ENCODE measurements around the gene AMDHD1. TPM values are rescaled to one million over a fixed set of nuclear protein-coding genes. Genes with fewer than 3 reads are reported as not detected.

The AMDHD1 gene
- total RNA-seq, 2 donors from 2014 or later: 0.46 to 0.71 TPM

DNA sequence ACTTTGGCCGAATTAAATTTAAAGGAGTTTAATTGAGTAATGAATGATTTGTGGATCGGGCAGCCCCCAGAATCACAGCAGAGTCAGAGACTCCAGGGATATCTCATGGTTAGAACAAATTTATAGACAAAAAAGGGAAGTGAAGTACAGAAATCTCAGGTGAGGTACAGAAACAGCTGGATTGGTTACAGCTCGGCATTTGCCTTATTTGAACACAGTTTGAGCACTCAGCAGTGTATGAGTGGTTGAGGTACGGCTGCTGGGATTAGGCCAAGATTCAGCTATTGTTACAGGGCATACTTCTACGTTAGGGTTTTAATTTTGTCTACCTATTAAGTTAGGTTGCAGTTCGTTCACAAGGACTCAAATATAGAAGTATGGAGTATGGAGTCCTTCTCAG lies 24.0 kb upstream of the AMDHD1 start:
- no peaks in the 10 kb centered on the region for H3K36me3 ChIP-seq (ENCODE audit: control insufficient read depth, insufficient read depth, low read length)
- Mint-ChIP-seq H3K4me1 (no peaks in the 10 kb centered on the region), H3K36me3 (ENCODE audit: low read depth) (no peaks in the 10 kb centered on the region), H3K4me3 (no peak overlapping the region), H3K27ac (no peak overlapping the region), H3K27me3 (ENCODE audit: insufficient read depth) (peaks cover 11% of the 10 kb centered on the region), H3K9me3 (peaks cover 8% of the 10 kb centered on the region)
- no peak overlapping the region for H3K4me3 ChIP-seq (ENCODE audit: low read length)
- H3K27ac ChIP-seq (ENCODE audit: low read depth, low read length): no peak overlapping the region
- no peaks in the 10 kb centered on the region for H3K4me1 ChIP-seq (ENCODE audit: control insufficient read depth, insufficient read depth, low read length)
- DNase-seq: no peak
- no peaks in the 10 kb centered on the region for H3K27me3 ChIP-seq (ENCODE audit: control insufficient read depth, insufficient read depth, low read length, poor library complexity, severe bottlenecking)
- TF ChIP-seq CTCF (conservative IDR thresholded peaks at IDR 0.05): no peak
- H3K9ac ChIP-seq (ENCODE audit: extremely low read depth, low read length, poor library complexity, severe bottlenecking): no peak overlapping the region
- no peaks in the 10 kb centered on the region for H3K9me3 ChIP-seq (ENCODE audit: control insufficient read depth, low read length)
- WGBS, 2 experiments (ENCODE audit: insufficient coverage in 1 of 2, insufficient read length in 1 of 2): 88 to 97% methylated on average over 3 to 6 of the region's 6 CpGs

DNA sequence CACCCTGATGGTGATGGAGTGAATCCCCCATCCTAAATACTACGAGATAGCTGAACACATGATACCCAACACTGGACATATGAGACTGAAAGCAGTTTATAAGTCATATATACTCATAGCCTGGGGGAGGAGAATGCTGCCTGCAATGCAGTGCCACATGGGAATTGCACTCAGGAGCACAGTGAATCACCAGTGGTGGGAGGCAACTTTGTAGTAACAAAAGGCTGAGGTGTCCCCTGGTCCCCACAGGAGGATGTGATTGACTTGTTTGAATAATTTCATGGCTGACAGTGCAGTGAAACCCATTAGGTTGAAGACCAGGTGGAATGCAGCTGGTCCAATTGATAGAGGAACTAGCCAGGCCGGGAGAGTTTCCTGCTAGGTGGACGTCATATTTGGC lies 20.9 kb upstream of the AMDHD1 start:
- Histone ChIP-seq H3K9me3 (ENCODE audit: control insufficient read depth, low read length) (no peaks in the 10 kb centered on the region), H3K27ac (ENCODE audit: low read depth, low read length) (no peak overlapping the region), H3K27me3 (ENCODE audit: control insufficient read depth, insufficient read depth, low read length, poor library complexity, severe bottlenecking) (no peaks in the 10 kb centered on the region), H3K4me1 (ENCODE audit: control insufficient read depth, insufficient read depth, low read length) (no peaks in the 10 kb centered on the region), H3K9ac (ENCODE audit: extremely low read depth, low read length, poor library complexity, severe bottlenecking) (no peak overlapping the region), H3K36me3 (ENCODE audit: control insufficient read depth, insufficient read depth, low read length) (no peaks in the 10 kb centered on the region), H3K4me3 (ENCODE audit: low read length) (no peak overlapping the region)
- Mint-ChIP-seq H3K27me3 (ENCODE audit: insufficient read depth) (peaks cover 6% of the 10 kb centered on the region), H3K4me1 (no peaks in the 10 kb centered on the region), H3K9me3 (peaks cover 17% of the 10 kb centered on the region), H3K36me3 (ENCODE audit: low read depth) (no peaks in the 10 kb centered on the region), H3K4me3 (no peak overlapping the region), H3K27ac (no peak overlapping the region)
- TF ChIP-seq CTCF (conservative IDR thresholded peaks at IDR 0.05): no peak
- no peak for DNase-seq
- 80 to 94% methylated on average over 1 to 2 of the region's 3 CpGs for WGBS, 2 experiments (ENCODE audit: insufficient coverage in 1 of 2, insufficient read length in 1 of 2)

DNA sequence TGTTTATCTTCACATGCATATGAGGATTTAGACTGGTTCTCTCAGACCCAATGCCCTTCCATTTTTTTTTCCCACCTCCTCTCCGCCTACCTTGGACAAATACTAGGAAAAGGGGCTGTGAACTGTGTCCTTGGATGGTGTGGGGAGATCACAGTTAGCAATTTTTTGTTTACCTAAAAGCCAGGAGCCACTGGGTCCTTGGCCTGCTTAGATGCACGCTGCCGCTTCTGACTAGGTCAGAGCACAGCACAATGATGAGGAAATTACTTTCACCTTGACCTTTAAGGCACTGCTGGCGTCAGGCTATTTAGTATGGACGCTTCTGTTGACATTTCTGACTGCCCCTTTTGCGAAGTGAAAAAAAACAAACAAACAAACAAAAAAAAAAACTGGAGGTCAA lies 2.6 kb upstream of the AMDHD1 start:
- 75 to 90% methylated on average over 5 to 6 of the region's 6 CpGs for WGBS, 2 experiments (ENCODE audit: insufficient coverage in 1 of 2, insufficient read length in 1 of 2)
- H3K9ac ChIP-seq (ENCODE audit: extremely low read depth, low read length, poor library complexity, severe bottlenecking): no peak overlapping the region
- Mint-ChIP-seq H3K4me3 (no peak overlapping the region), H3K4me1 (peaks cover 11% of the 10 kb centered on the region), H3K36me3 (ENCODE audit: low read depth) (no peaks in the 10 kb centered on the region), H3K27ac (no peak overlapping the region), H3K9me3 (no peaks in the 10 kb centered on the region), H3K27me3 (ENCODE audit: insufficient read depth) (peaks cover 13% of the 10 kb centered on the region)
- H3K27ac ChIP-seq (ENCODE audit: low read depth, low read length): no peak overlapping the region
- no peak overlapping the region for H3K4me3 ChIP-seq (ENCODE audit: low read length)
- no peak for TF ChIP-seq CTCF (conservative IDR thresholded peaks at IDR 0.05)
- H3K9me3 ChIP-seq (ENCODE audit: control insufficient read depth, low read length): no peaks in the 10 kb centered on the region
- peaks cover 12% of the 10 kb centered on the region for H3K27me3 ChIP-seq (ENCODE audit: control insufficient read depth, insufficient read depth, low read length, poor library complexity, severe bottlenecking)
- H3K36me3 ChIP-seq (ENCODE audit: control insufficient read depth, insufficient read depth, low read length): no peaks in the 10 kb centered on the region
- no peaks in the 10 kb centered on the region for H3K4me1 ChIP-seq (ENCODE audit: control insufficient read depth, insufficient read depth, low read length)
- DNase-seq: no peak
